Fibroblast of skin of scalp (primary cell): ENCODE measurements around the gene ROS1.

Experiments used
- DNase-seq: peaks from one replicate; pipeline ENCODE4 v3.0.0-alpha.2; 2013

Gene ROS1

GRCh38 chr6:117309069-117309468 lies 116.7 kb downstream of the ROS1 start:
- no peak for DNase-seq

GRCh38 chr6:117307655-117308054 lies 118.1 kb downstream of the ROS1 start:
- DNase-seq, result no peak

DNA sequence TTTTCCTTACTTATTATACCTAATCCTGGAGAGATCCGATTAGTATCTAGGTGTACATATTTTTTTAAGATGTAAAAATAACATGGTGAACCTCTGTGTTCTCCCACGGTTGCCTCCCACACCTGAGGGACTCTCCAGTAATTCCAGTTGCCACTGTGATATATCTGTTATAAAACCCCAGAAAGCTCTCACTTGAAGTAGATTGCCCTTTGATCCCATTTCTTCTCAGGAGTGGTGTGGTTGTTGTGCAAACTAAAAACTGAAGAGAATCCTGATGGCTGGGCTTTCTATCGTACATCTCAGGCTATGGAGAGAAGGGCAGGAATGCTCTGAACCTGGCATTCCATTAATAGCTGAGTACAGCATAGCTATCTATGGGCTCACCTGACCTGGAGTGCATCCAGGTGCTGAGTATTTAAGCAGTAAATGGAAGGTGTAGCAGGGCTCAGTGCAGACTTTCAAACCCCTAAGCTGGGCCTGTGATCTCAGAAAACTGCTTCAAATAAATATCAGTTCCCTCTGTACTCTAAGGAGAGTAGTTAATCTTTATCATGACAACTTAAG lies 119.4 kb downstream of the ROS1 start:
- no peak for DNase-seq

- no peak for DNase-seq
Observed at GRCh38 chr6:117304446-117304845, 121.3 kb downstream of the ROS1 start.

DNA sequence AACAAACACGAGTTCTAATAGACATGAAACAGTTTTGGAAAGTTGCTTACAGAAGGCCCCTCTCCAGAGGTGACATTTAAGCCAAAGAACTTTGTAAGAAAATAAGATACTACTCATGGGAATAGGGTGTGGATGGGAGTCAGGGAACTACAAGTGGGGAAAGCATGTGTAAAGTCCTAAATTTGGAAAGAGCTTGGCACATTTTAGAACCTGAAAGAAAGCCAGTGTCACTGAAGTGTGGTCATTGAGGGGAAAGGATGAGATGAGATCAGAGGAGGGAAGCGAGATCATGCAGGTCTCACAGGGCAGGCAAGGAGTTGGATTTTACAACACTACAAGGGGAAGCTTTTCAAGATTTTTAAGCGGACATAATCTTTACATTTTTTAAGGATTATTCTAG lies 122.4 kb downstream of the ROS1 start:
- DNase-seq, result no peak

GRCh38 chr6:117298941-117299340 lies 126.8 kb downstream of the ROS1 start:
- DNase-seq, result no peak

- no peak for DNase-seq
Observed at GRCh38 chr6:117290173-117290846, 135.4 kb downstream of the ROS1 start.

DNA sequence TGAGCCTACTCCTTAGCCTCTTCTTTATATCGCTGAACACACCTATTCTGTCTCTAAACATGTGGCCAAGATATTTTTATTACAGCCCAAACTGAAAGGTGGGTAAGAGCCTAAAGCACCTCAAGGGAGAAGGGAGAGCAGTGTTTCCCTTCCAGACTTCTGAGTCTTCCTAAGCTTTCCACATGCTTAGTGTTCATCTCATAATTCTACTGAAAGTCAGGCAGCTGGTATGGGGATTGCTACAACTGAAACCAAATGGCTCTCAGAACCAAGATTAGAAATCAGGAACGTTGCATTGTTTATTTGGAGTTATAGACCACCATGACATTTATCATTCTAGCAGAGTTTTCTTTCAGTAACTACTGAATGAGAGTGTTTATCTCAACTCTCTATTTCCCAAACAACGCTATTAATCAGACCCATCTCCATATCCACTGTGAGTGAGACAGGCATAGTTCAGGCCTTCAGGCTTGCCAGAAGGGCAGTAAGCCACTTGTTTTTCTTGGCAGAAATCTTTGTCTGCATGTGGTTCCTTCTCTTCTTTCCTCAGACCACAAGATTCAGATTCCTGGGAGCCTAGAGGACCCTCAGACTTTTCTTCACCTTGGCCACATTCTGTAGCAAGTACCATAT lies 137.5 kb downstream of the ROS1 start:
- DNase-seq, result no peak

- DNase-seq, result no peak
Observed at GRCh38 chr6:117280922-117281321, 144.8 kb downstream of the ROS1 start.

DNA sequence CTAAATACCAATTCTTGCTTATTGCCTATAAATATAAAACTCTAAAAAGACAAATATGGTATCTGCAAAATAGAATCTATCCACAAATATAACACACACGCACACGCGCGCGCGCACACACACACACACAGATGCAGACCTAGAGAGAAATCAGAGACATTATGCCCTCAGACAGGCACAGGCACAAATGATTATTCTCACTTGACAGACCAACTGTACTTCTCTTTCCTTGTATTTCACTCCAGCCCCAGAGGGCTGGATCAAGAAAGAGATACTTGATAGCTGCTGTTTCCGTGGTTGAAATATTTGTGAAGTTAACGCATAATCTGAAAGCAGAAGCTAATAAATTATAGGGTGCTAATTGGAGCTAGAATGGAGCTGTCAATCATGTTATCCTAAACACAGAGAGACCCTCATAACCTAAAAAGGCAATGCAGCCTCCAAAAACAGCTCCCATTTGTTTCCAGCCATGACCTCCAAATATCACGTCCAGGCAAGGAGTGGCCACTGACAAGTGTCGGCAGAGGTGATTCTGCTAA lies 148.9 kb downstream of the ROS1 start:
- DNase-seq, result no peak

- no peak for DNase-seq
Observed at GRCh38 chr6:117275711-117276110, 150.0 kb downstream of the ROS1 start.

DNA sequence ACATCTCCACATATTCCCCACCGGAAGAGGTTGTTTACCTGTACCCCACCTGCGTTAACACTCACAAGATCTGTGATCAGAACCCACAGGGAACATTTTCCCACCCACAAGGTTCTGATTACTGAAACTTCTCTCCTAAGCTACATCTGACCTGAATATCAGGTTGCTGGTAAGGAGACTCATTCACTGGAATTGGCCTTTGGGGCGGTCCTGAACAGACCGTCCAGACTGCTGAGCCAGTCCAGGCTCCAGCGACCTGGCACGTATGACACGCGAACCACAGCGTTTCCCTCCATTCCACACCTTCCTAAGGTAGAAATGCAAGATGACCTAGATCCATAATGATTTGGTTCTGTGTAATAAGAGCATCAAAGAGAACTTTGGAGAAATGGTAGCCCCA lies 150.5 kb downstream of the ROS1 start:
- DNase-seq, result no peak

GRCh38 chr6:117272891-117273290 lies 152.9 kb downstream of the ROS1 start:
- DNase-seq, result no peak

DNA sequence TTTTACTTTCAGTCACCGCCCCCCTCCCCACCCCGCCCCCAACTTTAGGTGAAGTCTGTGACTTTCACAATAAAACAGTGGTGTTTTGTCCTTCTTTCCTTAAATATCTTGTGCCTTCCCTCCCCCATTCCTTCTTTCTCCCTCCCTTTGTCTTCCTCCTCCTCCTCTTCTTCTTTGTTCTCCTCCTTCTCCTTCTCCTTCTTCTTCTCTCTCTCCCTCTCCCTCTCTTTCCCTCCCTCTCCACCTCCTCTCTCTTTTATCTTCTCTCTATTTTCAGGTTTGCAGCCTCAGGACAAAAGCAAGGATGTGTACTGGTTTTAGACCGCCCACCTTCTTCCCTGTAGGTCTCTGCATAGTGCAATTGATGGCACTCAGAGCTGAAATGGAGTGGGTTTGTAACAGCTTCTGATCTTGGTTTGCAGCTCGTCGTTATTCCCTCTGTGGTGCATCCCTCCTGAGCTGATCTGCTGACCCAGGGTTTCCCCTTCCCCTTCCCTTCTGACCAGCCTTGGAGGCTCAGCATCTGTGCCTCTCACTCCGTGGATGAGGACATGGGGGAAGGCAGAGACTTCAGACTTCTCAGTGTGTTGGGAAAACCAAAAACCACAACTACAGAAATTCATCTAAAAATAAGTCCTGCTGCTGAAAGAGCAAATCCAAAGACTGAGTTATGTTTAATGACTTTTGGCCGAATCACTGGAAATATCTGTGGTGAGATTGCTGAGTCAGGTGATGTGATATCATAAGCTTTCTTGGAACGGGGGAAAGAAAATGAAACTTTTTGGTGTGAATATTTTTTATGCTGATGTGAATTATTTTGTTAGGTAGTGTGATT lies 153.5 kb downstream of the ROS1 start:
- DNase-seq, result peak; percentile 6

GRCh38 chr6:117270843-117271507 lies 154.8 kb downstream of the ROS1 start:
- no peak for DNase-seq

DNA sequence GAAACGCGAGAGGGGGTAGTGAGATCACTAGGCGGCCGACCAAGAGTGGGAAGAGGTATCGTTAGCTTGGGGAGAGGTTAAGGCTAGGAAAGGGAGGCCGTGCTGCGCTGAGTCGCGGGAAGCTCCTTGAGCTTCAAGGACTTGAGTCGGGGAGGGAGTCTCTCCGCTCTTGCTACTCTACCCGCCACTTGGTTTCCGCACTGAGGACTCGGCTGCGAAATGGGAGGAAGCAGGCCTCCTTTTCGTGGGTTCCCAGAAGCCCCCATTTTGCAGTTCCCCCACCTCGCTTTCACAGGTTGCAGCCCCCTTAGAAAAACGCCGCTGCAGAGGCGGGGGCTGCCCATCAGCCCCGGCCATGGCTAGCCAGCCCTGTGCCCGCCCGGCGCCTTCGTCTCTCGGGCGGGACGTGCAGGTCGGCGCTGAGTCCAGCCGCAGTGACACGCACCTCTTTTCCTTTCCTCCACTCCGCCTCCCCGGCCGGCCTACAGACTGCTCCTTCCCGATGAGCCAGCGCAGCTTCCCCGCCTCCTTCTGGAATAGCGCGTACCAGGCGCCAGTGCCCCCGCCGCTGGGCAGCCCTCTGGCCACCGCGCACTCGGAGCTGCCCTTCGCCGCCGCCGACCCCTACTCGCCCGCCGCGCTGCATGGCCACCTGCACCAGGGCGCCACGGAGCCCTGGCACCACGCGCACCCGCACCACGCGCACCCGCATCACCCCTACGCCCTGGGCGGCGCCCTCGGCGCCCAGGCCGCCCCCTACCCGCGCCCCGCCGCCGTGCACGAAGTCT lies 155.5 kb downstream of the ROS1 start:
- DNase-seq, result no peak

GRCh38 chr6:117269638-117270054 lies 156.1 kb downstream of the ROS1 start:
- no peak for DNase-seq

DNA sequence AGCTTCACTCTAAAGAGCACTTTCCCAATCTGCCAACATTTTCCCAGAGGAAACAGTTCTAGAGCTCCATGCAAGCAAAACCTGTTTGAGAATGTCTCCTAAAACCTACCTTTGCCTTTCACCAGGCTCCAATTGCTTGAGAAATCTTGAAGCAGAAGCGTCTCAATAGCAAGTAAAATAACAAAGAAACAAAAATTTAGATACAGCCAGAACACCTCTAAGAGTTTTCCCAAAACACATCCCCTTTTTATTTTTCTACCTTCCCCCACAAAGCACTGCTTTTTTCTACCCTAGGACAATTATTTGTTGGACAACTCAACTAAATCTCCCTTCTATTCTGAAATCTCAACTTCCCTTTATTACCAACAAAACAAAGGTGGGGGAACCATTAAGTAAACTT lies 156.8 kb downstream of the ROS1 start:
- DNase-seq, result no peak

DNA sequence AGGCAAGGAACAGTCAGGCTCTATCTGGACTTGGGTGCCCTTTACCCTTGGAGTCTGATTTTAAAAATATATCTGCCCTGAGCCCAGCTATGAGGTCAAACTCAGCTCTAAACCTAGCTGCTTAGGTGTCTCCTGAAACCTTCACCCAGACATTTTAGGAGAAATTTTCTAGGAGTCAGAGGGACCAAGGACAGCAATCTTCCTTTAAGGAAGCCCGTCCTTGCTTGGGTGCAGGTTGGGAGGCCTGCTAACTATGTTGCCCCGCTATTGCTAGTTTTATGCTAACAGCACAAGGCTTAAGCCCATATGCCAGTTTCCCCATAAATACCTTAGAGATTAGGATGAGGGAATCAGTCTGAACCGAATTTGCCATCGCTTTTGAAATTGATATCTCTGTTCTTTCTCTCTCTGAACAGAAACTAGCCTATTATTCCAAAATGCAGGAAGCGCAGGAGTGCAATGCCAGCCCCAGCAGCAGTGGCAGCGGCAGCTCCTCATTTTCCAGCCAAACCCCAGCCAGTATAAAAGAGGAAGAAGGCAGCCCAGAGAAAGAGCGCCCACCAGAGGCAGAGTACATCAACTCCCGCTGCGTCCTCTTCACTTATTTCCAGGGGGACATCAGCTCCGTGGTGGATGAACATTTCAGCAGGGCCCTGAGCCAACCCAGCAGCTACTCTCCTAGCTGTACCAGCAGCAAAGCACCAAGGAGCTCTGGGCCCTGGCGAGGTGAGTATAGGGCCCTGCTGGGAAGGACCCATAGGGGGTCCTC lies 157.8 kb downstream of the ROS1 start:
- DNase-seq, result no peak

- DNase-seq, result no peak
Observed at GRCh38 chr6:117267054-117267347, 158.7 kb downstream of the ROS1 start.
